H1 (cell line): ENCODE measurements around the gene ARNT2. TPM values are rescaled to one million over a fixed set of nuclear protein-coding genes. Genes with fewer than 3 reads are reported as not detected.

Experiments
- CTCF ChIA-PET: fragments of 300-600 bp; sonication (Branson Sonifier 250); formaldehyde crosslinking; loops from one replicate; lab custom pipeline; 2021; ENCODE audit not compliant: partially characterized antibody; lab: Charles Lee
- POLR2A ChIA-PET: fragments of 300-600 bp; sonication (Branson Sonifier 250); formaldehyde crosslinking; loops from one replicate; lab custom pipeline; 2021; ENCODE audit warnings: inconsistent platforms; ENCODE audit not compliant: partially characterized antibody; lab: Charles Lee
- DNase-seq, 2 experiments: peaks; one replicate each; pipeline versions ENCODE4 v3.0.0 to v3.0.0-alpha.2; 2010 to 2022; ENCODE audit warnings: low spot score in 2 of 2, low read depth in 1 of 2, mixed read lengths in 1 of 2
- FAIRE-seq: peaks from 2 replicates; lab custom pipeline; 2011; peaks lifted over from hg19 to GRCh38; lab: Jason Lieb, UNC
- H2AFZ ChIP-seq: 2 replicates; pipeline ENCODE4 v1.8.1; 2012; ENCODE audit warnings: low read length, inconsistent platforms
- H2AK5ac ChIP-seq: 2 replicates; pipeline ENCODE4 v1.6.1; 2013; ENCODE audit warnings: low read depth, low read length
- H2BK120ac ChIP-seq: replicated peaks from 2 replicates; pipeline ENCODE3; 2013; ENCODE audit warnings: low read depth, low read length, inconsistent platforms
- H2BK12ac ChIP-seq: 2 replicates; pipeline ENCODE4 v1.6.1; 2013; ENCODE audit warnings: low read depth, low read length
- H2BK15ac ChIP-seq: 2 replicates; pipeline ENCODE4 v1.6.1; 2013; ENCODE audit warnings: low read length
- H2BK20ac ChIP-seq: 2 replicates; pipeline ENCODE4 v1.6.1; 2013; ENCODE audit warnings: low read length
- H2BK5ac ChIP-seq: 2 replicates; pipeline ENCODE4 v1.6.1; 2013; ENCODE audit warnings: low read depth, low read length
- H3K14ac ChIP-seq: 2 replicates; pipeline ENCODE4 v1.6.1; 2013; ENCODE audit warnings: inconsistent platforms; ENCODE audit not compliant: insufficient read length
- H3K18ac ChIP-seq: 2 replicates; pipeline ENCODE4 v1.6.1; 2013; ENCODE audit warnings: low read length; ENCODE audit errors: extremely low read depth
- H3K23ac ChIP-seq: 2 replicates; pipeline ENCODE4 v1.6.1; 2013; ENCODE audit warnings: inconsistent platforms; ENCODE audit not compliant: insufficient read length
- H3K23me2 ChIP-seq: 2 replicates; pipeline ENCODE4 v1.6.1; 2013; ENCODE audit warnings: low read depth, low read length
- H3K27ac ChIP-seq: 2 replicates; pipeline ENCODE4 v1.6.1; 2011; ENCODE audit warnings: low read depth, low read length, inconsistent platforms
- H3K27me3 ChIP-seq, 4 experiments: replicated peaks in 1 of 4; 1 replicate in 1 of 4; 2 replicates in 3 of 4; pipeline versions ENCODE4 v1.6.1 to v1.8.1; 2011 to 2013; ENCODE audit warnings: low read length in 3 of 4, mild to moderate bottlenecking in 3 of 4, inconsistent platforms in 2 of 4, mixed read lengths in 2 of 4, moderate library complexity in 1 of 4; ENCODE audit not compliant: control insufficient read depth in 3 of 4, insufficient read depth in 3 of 4; ENCODE audit errors: extremely low read depth in 1 of 4
- H3K36me3 ChIP-seq, 4 experiments: 2 replicates each; pipeline versions ENCODE4 v1.6.1 to v1.8.1; 2011 to 2013; ENCODE audit warnings: mild to moderate bottlenecking in 4 of 4, low read length in 3 of 4, moderate library complexity in 2 of 4, control low read depth in 1 of 4, inconsistent platforms in 1 of 4; ENCODE audit not compliant: insufficient read depth in 4 of 4, control insufficient read depth in 2 of 4
- H3K4ac ChIP-seq: replicated peaks from 2 replicates; pipeline ENCODE3; 2013; ENCODE audit warnings: low read length, low read depth, mixed read lengths, inconsistent platforms; ENCODE audit not compliant: insufficient read length
- H3K4me1 ChIP-seq, 4 experiments: replicated peaks in 1 of 4; 1 replicate in 1 of 4; 2 replicates in 3 of 4; pipeline versions ENCODE4 v1.6.1 to v1.8.1; 2011 to 2013; ENCODE audit warnings: low read length in 3 of 4, inconsistent platforms in 2 of 4, mixed read lengths in 1 of 4; ENCODE audit not compliant: insufficient read depth in 4 of 4, control insufficient read depth in 3 of 4
- H3K4me2 ChIP-seq, 2 experiments: 2 replicates each; pipeline versions ENCODE4 v1.6.1 to v1.8.1; 2011 to 2013; ENCODE audit warnings: low read depth in 2 of 2, low read length in 2 of 2, control low read depth in 1 of 2, inconsistent platforms in 1 of 2, mild to moderate bottlenecking in 1 of 2; ENCODE audit not compliant: insufficient read depth in 1 of 2
- H3K4me3 ChIP-seq, 4 experiments: fragments of 200-600, 300-600 bp in 1 of 4; sonication (generic), shearing (Covaris generic), sonication (Bioruptor Twin) in 1 of 4; 2 replicates each; pipeline versions ENCODE4 v1.5.1 to v1.8.1; 2011 to 2016; ENCODE audit warnings: low read length in 4 of 4, low read depth in 3 of 4, control low read depth in 2 of 4, inconsistent platforms in 2 of 4, mild to moderate bottlenecking in 2 of 4, mixed read lengths in 1 of 4, moderate library complexity in 1 of 4; ENCODE audit not compliant: insufficient read depth in 2 of 4; ENCODE audit errors: extremely low read depth in 1 of 4
- H3K56ac ChIP-seq: replicated peaks from 2 replicates; pipeline ENCODE3; 2013; ENCODE audit warnings: low read depth, mild to moderate bottlenecking, mixed read lengths, low read length, inconsistent platforms; ENCODE audit not compliant: insufficient read length
- H3K79me1 ChIP-seq: 2 replicates; pipeline ENCODE4 v1.6.1; 2013; ENCODE audit warnings: low read depth, low read length, control low read depth
- H3K79me2 ChIP-seq, 2 experiments: 2 replicates each; pipeline versions ENCODE4 v1.6.1 to v1.8.1; 2012 to 2013; ENCODE audit warnings: low read length in 2 of 2, mild to moderate bottlenecking in 2 of 2, inconsistent platforms in 1 of 2; ENCODE audit not compliant: insufficient read depth in 2 of 2, control insufficient read depth in 1 of 2
- H3K9ac ChIP-seq, 4 experiments: replicated peaks in 1 of 4; 1 replicate in 1 of 4; 2 replicates in 3 of 4; pipeline versions ENCODE4 v1.6.1 to v1.8.1; 2011 to 2013; ENCODE audit warnings: low read depth in 3 of 4, low read length in 3 of 4, control low read depth in 2 of 4, mild to moderate bottlenecking in 2 of 4, moderate library complexity in 2 of 4, inconsistent platforms in 1 of 4; ENCODE audit errors: extremely low read depth in 1 of 4
- H3K9me3 ChIP-seq, 2 experiments: 2 replicates each; pipeline versions ENCODE4 v1.6.1 to v1.8.1; 2012 to 2013; ENCODE audit warnings: mild to moderate bottlenecking in 2 of 2, moderate library complexity in 2 of 2, control low read depth in 1 of 2, inconsistent platforms in 1 of 2, low read depth in 1 of 2, low read length in 1 of 2, mixed read lengths in 1 of 2; ENCODE audit not compliant: insufficient read depth in 2 of 2
- H4K20me1 ChIP-seq, 2 experiments: replicated peaks in 1 of 2; 2 replicates each; pipeline versions ENCODE3 to v1.8.1; 2011 to 2013; ENCODE audit warnings: inconsistent platforms in 2 of 2, low read length in 2 of 2, mild to moderate bottlenecking in 1 of 2; ENCODE audit not compliant: insufficient read depth in 2 of 2, control insufficient read depth in 1 of 2
- H4K5ac ChIP-seq: 2 replicates; pipeline ENCODE4 v1.6.1; 2013; ENCODE audit warnings: low read length, low read depth, mixed read lengths, inconsistent platforms; ENCODE audit not compliant: insufficient read length
- H4K8ac ChIP-seq: 2 replicates; pipeline ENCODE4 v1.8.0; 2013; ENCODE audit warnings: mild to moderate bottlenecking, moderate library complexity, low read length, inconsistent platforms; ENCODE audit not compliant: insufficient read depth; ENCODE audit errors: extremely low read depth
- H4K91ac ChIP-seq: replicated peaks from 2 replicates; pipeline ENCODE3; 2013; ENCODE audit warnings: low read length, mixed read lengths, inconsistent platforms; ENCODE audit not compliant: insufficient read length
- BACH1 ChIP-seq: IDR thresholded peaks from 2 replicates; pipeline ENCODE4 v1.6.1; 2012; ENCODE audit warnings: low read length, improper control_type of control experiment
- BCL11A ChIP-seq, 2 experiments: IDR thresholded peaks; one replicate each; pipeline ENCODE4 v1.6.1; 2011; ENCODE audit warnings: low read depth in 2 of 2, low read length in 2 of 2, mild to moderate bottlenecking in 2 of 2
- BRCA1 ChIP-seq: IDR thresholded peaks from 2 replicates; pipeline ENCODE4 v1.6.1; 2012; ENCODE audit warnings: low read depth, low read length, improper control_type of control experiment
- CBX5 ChIP-seq: fragments of 300-800, 300-1000 bp; sonication (generic); IDR thresholded peaks from 2 replicates; pipeline ENCODE4 v1.7.1; 2016; ENCODE audit warnings: antibody characterized with exemption, low read length, low read depth
- CREB1 ChIP-seq: IDR thresholded peaks from 2 replicates; pipeline ENCODE4 v1.6.1; 2012; ENCODE audit warnings: inconsistent platforms
- GTF2F1 ChIP-seq: IDR thresholded peaks from 2 replicates; pipeline ENCODE4 v1.6.1; 2012; ENCODE audit warnings: low read depth, low read length, improper control_type of control experiment, borderline replicate concordance
- HDAC2 ChIP-seq, 2 experiments: fragments of 300-600 bp in 1 of 2; sonication (generic) in 1 of 2; IDR thresholded peaks; 2 replicates each; pipeline ENCODE4 v1.6.1; 2011 to 2012; ENCODE audit warnings: low read depth in 2 of 2, low read length in 2 of 2, mild to moderate bottlenecking in 2 of 2, moderate library complexity in 2 of 2, borderline replicate concordance in 1 of 2, inconsistent platforms in 1 of 2
- KDM1A ChIP-seq: fragments of 200-600, 300-600 bp; sonication (generic); IDR thresholded peaks from 2 replicates; pipeline ENCODE4 v1.7.1; 2016; ENCODE audit warnings: mild to moderate bottlenecking, low read length, borderline replicate concordance
- KDM5A ChIP-seq: fragments of 200-600 bp; IDR thresholded peaks from 2 replicates; pipeline ENCODE4 v1.7.1; 2012; ENCODE audit warnings: mild to moderate bottlenecking, low read length, inconsistent platforms, mixed read lengths
- POLR2A ChIP-seq, 2 experiments: IDR thresholded peaks; 1 replicate in 1 of 2; 2 replicates in 1 of 2; pipeline ENCODE4 v1.6.1; 2011; ENCODE audit warnings: low read depth in 2 of 2, low read length in 2 of 2, mild to moderate bottlenecking in 2 of 2; ENCODE audit errors: control extremely low read depth in 1 of 2
- RFX5 ChIP-seq: IDR thresholded peaks from 2 replicates; pipeline ENCODE4 v1.6.1; 2011; ENCODE audit warnings: low read depth, low read length, improper control_type of control experiment, borderline replicate concordance
- RNF2 ChIP-seq: fragments of 200-900, 300-1000 bp; sonication (generic); IDR thresholded peaks from 2 replicates; pipeline ENCODE4 v1.7.1; 2016; ENCODE audit warnings: borderline replicate concordance, low read depth, mild to moderate bottlenecking, antibody characterized with exemption, low read length; ENCODE audit not compliant: poor library complexity, severe bottlenecking; ENCODE audit errors: missing control alignments
- SP4 ChIP-seq: IDR thresholded peaks from 2 replicates; pipeline ENCODE4 v1.6.1; 2012; ENCODE audit warnings: low read length, inconsistent platforms
- YY1 ChIP-seq: IDR thresholded peaks from 2 replicates; pipeline ENCODE4 v1.6.1; 2011; ENCODE audit warnings: low read depth, mild to moderate bottlenecking, low read length
- polyA plus RNA-seq, 7 experiments: library from polyadenylated mRNA; depleted of rRNA in 3 of 7; stranded (reverse) in 5 of 7; unstranded in 2 of 7; fragments of >200 nt in 5 of 7; fragments of 200-250 nt in 2 of 7; gene quantifications; 1 replicate in 5 of 7; 2 replicates in 1 of 7; 4 replicates in 1 of 7; pipeline versions ENCODE4 v1.2.1 to v1.2.3, GENCODE V29; 2011 to 2013; ENCODE audit warnings: missing spikeins in 2 of 7, mixed read lengths in 2 of 7
- total RNA-seq: library from RNA; stranded (reverse); fragmentation: NEBNext Ultra II Directional; extraction: Animal tissue kit (Norgen Biotek cat#: 25700); gene quantifications from 2 replicates; pipeline ENCODE4 v1.2.1, GENCODE V29; 2021
- TF ChIP-seq, protein P1 (sequence below): IDR thresholded peaks from 2 replicates; pipeline ENCODE4 v1.6.1; 2012; ENCODE audit warnings: low read length, inconsistent platforms

ARNT2 gene
- total and polyA plus RNA-seq, 2 of the 8 experiments (the other 6 are each of a cell fraction or from before 2014, with no cell fraction given) = 9.5 to 14.6 TPM

DNA sequence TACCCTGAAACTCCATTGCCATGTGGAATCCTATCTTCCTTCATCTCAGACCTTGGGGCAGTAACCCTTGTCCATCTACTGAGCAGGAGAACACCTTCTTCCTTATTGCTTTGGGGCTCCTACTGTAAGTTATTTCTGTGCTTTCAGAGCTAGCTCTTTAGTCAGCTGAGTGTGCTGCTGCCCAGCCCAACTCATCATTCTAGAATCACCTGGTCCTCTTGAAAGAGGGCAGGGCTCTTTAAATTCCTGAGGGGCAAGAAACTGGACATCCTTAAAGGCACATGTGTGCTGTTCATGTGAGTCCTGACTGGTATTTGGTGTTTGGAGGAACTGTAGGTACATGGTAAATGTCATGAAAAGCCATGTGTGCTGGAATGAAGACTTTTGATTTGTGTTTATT is 140.9 kb downstream of the ARNT2 start:
- Histone ChIP-seq H3K27ac (no peak overlapping the region), H3K4me1 (no peaks in the 10 kb centered on the region), H4K91ac (no peak overlapping the region), H2BK12ac (no peak overlapping the region), H3K14ac (no peak overlapping the region), H3K4me2 (no peak overlapping the region), H3K27me3 (no peaks in the 10 kb centered on the region), H3K18ac (no peak overlapping the region), H4K20me1 (no peaks in the 10 kb centered on the region), H3K23ac (no peak overlapping the region), H2BK5ac (no peak overlapping the region), H3K36me3 (no peaks in the 10 kb centered on the region), H3K9me3 (no peaks in the 10 kb centered on the region), H2AK5ac (no peak overlapping the region), H4K5ac (no peak overlapping the region), H2BK15ac (no peak overlapping the region), H3K4ac (no peak overlapping the region), H2AFZ (no peak overlapping the region), H2BK20ac (no peak overlapping the region), H3K4me3 (no peak overlapping the region), H3K79me2 (no peaks in the 10 kb centered on the region), H3K56ac (no peak overlapping the region), H3K23me2 (no peaks in the 10 kb centered on the region), H4K8ac (no peak overlapping the region), H3K9ac (no peak overlapping the region), H3K79me1 (no peaks in the 10 kb centered on the region), H2BK120ac (no peak overlapping the region)
- DNase-seq (no peak), FAIRE-seq (no peak)
- ChIA-PET POLR2A (no interaction called here), CTCF (interaction anchor here (1.3 kb wide), 1 partner anchor 22 kb away, joined by 8 read pairs; no protein-coding TSS in a partner anchor)
- no peak for TF ChIP-seq BACH1
- no peak for TF ChIP-seq CBX5
- TF ChIP-seq RFX5 = no peak
- TF ChIP-seq POLR2A (IDR thresholded peaks at IDR 0.05; ENCODE audit: control extremely low read depth in 1 of 2, low read depth in 2 of 2, low read length in 2 of 2) = no peak
- TF ChIP-seq SP4 = no peak
- TF ChIP-seq YY1 = no peak
- TF ChIP-seq, protein P1, sequence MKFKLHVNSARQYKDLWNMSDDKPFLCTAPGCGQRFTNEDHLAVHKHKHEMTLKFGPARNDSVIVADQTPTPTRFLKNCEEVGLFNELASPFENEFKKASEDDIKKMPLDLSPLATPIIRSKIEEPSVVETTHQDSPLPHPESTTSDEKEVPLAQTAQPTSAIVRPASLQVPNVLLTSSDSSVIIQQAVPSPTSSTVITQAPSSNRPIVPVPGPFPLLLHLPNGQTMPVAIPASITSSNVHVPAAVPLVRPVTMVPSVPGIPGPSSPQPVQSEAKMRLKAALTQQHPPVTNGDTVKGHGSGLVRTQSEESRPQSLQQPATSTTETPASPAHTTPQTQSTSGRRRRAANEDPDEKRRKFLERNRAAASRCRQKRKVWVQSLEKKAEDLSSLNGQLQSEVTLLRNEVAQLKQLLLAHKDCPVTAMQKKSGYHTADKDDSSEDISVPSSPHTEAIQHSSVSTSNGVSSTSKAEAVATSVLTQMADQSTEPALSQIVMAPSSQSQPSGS = no peak
- TF ChIP-seq GTF2F1 = no peak
- no peak for TF ChIP-seq BRCA1
- no peak for TF ChIP-seq HDAC2 (IDR thresholded peaks at IDR 0.05; ENCODE audit: borderline replicate concordance in 1 of 2, low read depth in 2 of 2, low read length in 2 of 2)
- no peak for TF ChIP-seq KDM5A
- TF ChIP-seq BCL11A (IDR thresholded peaks at IDR 0.05; ENCODE audit: low read depth in 2 of 2, low read length in 2 of 2) = no peak
- no peak for TF ChIP-seq KDM1A
- no peak for TF ChIP-seq RNF2
- no peak for TF ChIP-seq CREB1
